Measurements from ENCODE around the gene CHST11.

CHST11 gene

DNA sequence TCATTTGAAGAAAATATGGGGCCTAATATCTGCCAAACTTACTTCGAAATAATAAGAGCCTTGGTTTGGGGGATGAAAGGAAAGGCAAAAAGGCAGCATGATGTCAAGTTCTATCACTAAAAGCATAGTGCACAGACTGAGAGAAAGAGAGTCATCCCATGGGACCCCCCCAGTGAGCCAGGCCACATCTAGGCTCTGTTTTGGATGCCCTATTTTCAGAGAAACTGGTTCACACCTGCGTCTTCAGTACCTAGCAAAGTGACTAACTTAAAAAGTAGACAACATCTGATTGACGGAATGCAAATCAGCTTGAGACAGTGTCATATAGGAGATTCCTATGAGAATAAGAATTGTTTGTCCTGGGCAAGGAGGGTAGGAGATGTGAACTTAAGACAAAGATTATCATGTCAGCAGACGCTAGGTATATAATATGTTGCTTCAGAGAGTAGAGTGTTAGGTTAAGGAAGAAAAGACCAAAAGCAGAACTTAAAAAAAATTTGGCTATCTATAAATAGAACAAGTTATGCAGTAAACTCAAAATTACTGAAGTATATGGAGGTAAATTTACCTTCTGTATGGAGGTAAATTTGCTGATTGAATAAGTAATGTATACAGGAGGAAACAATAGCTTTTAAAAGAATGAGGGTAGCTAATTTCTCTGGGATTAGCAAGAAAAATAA, 353.1 kb downstream of the CHST11 start:
- no peak for DNase-seq (ENCODE audit: low read depth)
